Panc1 (cell line): ENCODE data around the gene C1QTNF3. TPM values are rescaled to one million over a fixed set of nuclear protein-coding genes. Genes with fewer than 3 reads are reported as not detected.

Experiments used
- ATAC-seq: fragments of 200-7000 bp; cut with Tn5 transposase; 2 replicates; pipeline ENCODE4 v1.9.1; 2020; ENCODE audit warnings: mild to moderate bottlenecking, moderate library complexity
- BruUV-seq: library from RNA; stranded (reverse); fragments of 400-500 nt; replicated peaks from 2 replicates; lab custom pipeline; 2021; lab: Mats Ljungman, UMichigan
- CTCF ChIA-PET: fragments of 300-600 bp; sonication (Branson Sonifier 250); formaldehyde crosslinking; loops from one replicate; lab custom pipeline; 2022; ENCODE audit warnings: antibody characterized with exemption; lab: Charles Lee
- POLR2A ChIA-PET: fragments of 300-600 bp; sonication (Branson Sonifier 250); formaldehyde crosslinking; loops from one replicate; lab custom pipeline; 2022; ENCODE audit warnings: antibody characterized with exemption; lab: Charles Lee
- DNase-seq: peaks from one replicate; pipeline ENCODE4 v3.0.0-alpha.2; 2010; ENCODE audit warnings: low read depth, low spot score
- H3K27ac ChIP-seq: 2 replicates; pipeline ENCODE4 v1.5.1; 2011; ENCODE audit warnings: mild to moderate bottlenecking, low read length, inconsistent platforms
- H3K27me3 ChIP-seq: fragments of 200-500 bp; sonication (Bioruptor generic); 2 replicates; pipeline ENCODE4 v1.6.0; 2014; ENCODE audit warnings: low read length, inconsistent platforms; ENCODE audit not compliant: control insufficient read depth, insufficient read depth
- H3K36me3 ChIP-seq: fragments of 200-500 bp; sonication (Bioruptor generic); 2 replicates; pipeline ENCODE4 v1.5.1; 2014; ENCODE audit warnings: inconsistent platforms, mild to moderate bottlenecking, low read length, moderate library complexity; ENCODE audit not compliant: control insufficient read depth, insufficient read depth
- H3K4me1 ChIP-seq: 2 replicates; pipeline ENCODE4 v1.5.1; 2011; ENCODE audit warnings: inconsistent platforms, mild to moderate bottlenecking, low read length, moderate library complexity; ENCODE audit not compliant: control insufficient read depth, insufficient read depth
- H3K4me3 ChIP-seq, 2 experiments: 2 replicates each; pipeline ENCODE4 v1.5.1; 2011 to 2012; ENCODE audit warnings: low read depth in 2 of 2, low read length in 2 of 2, mild to moderate bottlenecking in 2 of 2, inconsistent platforms in 1 of 2, moderate library complexity in 1 of 2
- H3K9me3 ChIP-seq: fragments of 200-500 bp; sonication (Bioruptor generic); 2 replicates; pipeline ENCODE4 v1.5.1; 2014; ENCODE audit warnings: low read depth, mild to moderate bottlenecking, inconsistent platforms, low read length, moderate library complexity; ENCODE audit not compliant: control insufficient read depth, insufficient read depth
- CTCF ChIP-seq: fragments of 450-650 bp; IDR thresholded peaks from 2 replicates; pipeline ENCODE4 v1.5.1; 2017; ENCODE audit warnings: mild to moderate bottlenecking
- POLR2AphosphoS5 ChIP-seq: IDR thresholded peaks from 2 replicates; pipeline ENCODE4 v1.6.1; 2012; ENCODE audit warnings: mild to moderate bottlenecking, low read depth, low read length, moderate library complexity
- REST ChIP-seq, 2 experiments: IDR thresholded peaks; 2 replicates each; pipeline ENCODE4 v1.6.1; 2011 to 2012; ENCODE audit warnings: low read depth in 2 of 2, control low read depth in 1 of 2, low read length in 1 of 2, mild to moderate bottlenecking in 1 of 2, moderate library complexity in 1 of 2; ENCODE audit not compliant: insufficient read depth in 1 of 2
- SIN3A ChIP-seq: IDR thresholded peaks from 2 replicates; pipeline ENCODE4 v1.6.1; 2012; ENCODE audit warnings: low read depth, mild to moderate bottlenecking, low read length, moderate library complexity, borderline replicate concordance; ENCODE audit not compliant: insufficient read depth
- TCF7L2 ChIP-seq: IDR thresholded peaks from 2 replicates; pipeline ENCODE4 v1.6.1; 2011; ENCODE audit warnings: mild to moderate bottlenecking, low read depth, low read length, inconsistent platforms
- in situ Hi-C: cut with HindIII; loops from 2 replicates; pipeline ENCODE4 v1.10.0; 2016; ENCODE audit warnings: low sequenced_read_pairs, low pct_unique_long_range_greater_than_20kb
- intact Hi-C: fragments of 100-400 bp; cut with micrococcal nuclease; formaldehyde crosslinking; loops from one replicate; pipeline ENCODE4 v1.10.0; 2022; ENCODE audit not compliant: unreplicated experiment
- total RNA-seq: library from RNA; stranded (reverse); gene quantifications from one replicate; pipeline ENCODE4 v1.2.1, GENCODE V29; 2021; ENCODE audit not compliant: unreplicated experiment

The C1QTNF3 gene
- total RNA-seq, 1 experiment from 2014 or later: 2.1 TPM

- DNase-seq (no peak), ATAC-seq (no peak)
- no TSS peak for BruUV-seq
- H3K27me3 ChIP-seq: peaks cover 7% of the 10 kb centered on the region
- no peaks in the 10 kb centered on the region for H3K36me3 ChIP-seq
- TF ChIP-seq CTCF (no peak), SIN3A (no peak), POLR2AphosphoS5 (no peak), REST (IDR thresholded peaks at IDR 0.05; ENCODE audit: insufficient read depth in 1 of 2, low read depth in 2 of 2, low read length in 1 of 2) (no peak), TCF7L2 (no peak)
- H3K4me3 ChIP-seq: no peak overlapping the region
- H3K27ac ChIP-seq: no peak overlapping the region
- POLR2A ChIA-PET: no interaction called here
- intact Hi-C loops: no loop called here
- in situ Hi-C loops: no loop called here
- H3K4me1 ChIP-seq: no peaks in the 10 kb centered on the region
- H3K9me3 ChIP-seq: no peaks in the 10 kb centered on the region
- CTCF ChIA-PET: no interaction called here
Observed at GRCh38 chr5:33976307-33976706, 66.7 kb downstream of the C1QTNF3 start.

GRCh38 chr5:33975852-33976251 is 67.2 kb downstream of the C1QTNF3 start:
- in situ Hi-C loops: no loop called here
- Histone ChIP-seq H3K27ac (no peak overlapping the region), H3K4me3 (no peak overlapping the region), H3K27me3 (peaks cover 7% of the 10 kb centered on the region), H3K4me1 (no peaks in the 10 kb centered on the region), H3K36me3 (no peaks in the 10 kb centered on the region), H3K9me3 (no peaks in the 10 kb centered on the region)
- no peak for ATAC-seq
- no peak for TF ChIP-seq CTCF
- TF ChIP-seq REST (IDR thresholded peaks at IDR 0.05; ENCODE audit: insufficient read depth in 1 of 2, low read depth in 2 of 2, low read length in 1 of 2): no peak
- no peak for TF ChIP-seq POLR2AphosphoS5
- TF ChIP-seq TCF7L2: no peak
- no peak for TF ChIP-seq SIN3A
- POLR2A ChIA-PET: no interaction called here
- DNase-seq: no peak
- no TSS peak for BruUV-seq
- CTCF ChIA-PET: no interaction called here
- intact Hi-C loops: no loop called here
